Loucy (cell line): ENCODE measurements around the gene ZNF292.

Experiments used
- CTCF ChIP-seq: fragments of 200-600 bp; sonication (generic); conservative IDR thresholded peaks from 2 replicates; pipeline ENCODE4 v1.5.1; 2014; ENCODE audit warnings: mild to moderate bottlenecking, antibody characterized with exemption, low read length
- EZH2phosphoT487 ChIP-seq: fragments of 200-600 bp; IDR thresholded peaks from 2 replicates; pipeline ENCODE4 v1.6.1; 2018; ENCODE audit warnings: antibody characterized with exemption, mild to moderate bottlenecking, moderate library complexity, borderline replicate concordance

- no peak for TF ChIP-seq CTCF
- no peak for TF ChIP-seq EZH2phosphoT487
Observed at GRCh38 chr6:87174078-87174579, 18.8 kb downstream of the ZNF292 start.
